Kidney (tissue), 14 donors: ENCODE results near the gene SRF. TPM values are rescaled to one million over a fixed set of nuclear protein-coding genes. Genes with fewer than 3 reads are reported as not detected.

Experiments
- DNase-seq, 5 donors: peaks; one replicate each; pipeline ENCODE4 v3.0.0-alpha.2; 2013 to 2020
- FAIRE-seq: peaks from 2 replicates; lab custom pipeline; 2012; peaks lifted over from hg19 to GRCh38; lab: Jason Lieb, UNC
- H3K27ac ChIP-seq, 2 donors: one replicate each; pipeline ENCODE4 v1.7.0; 2013; ENCODE audit warnings: low read depth in 2 of 2, low read length in 2 of 2, inconsistent platforms in 1 of 2
- H3K27me3 ChIP-seq: one replicate; pipeline ENCODE4 v1.7.1; 2013; ENCODE audit warnings: low read length, inconsistent platforms; ENCODE audit not compliant: control insufficient read depth, insufficient read depth
- H3K36me3 ChIP-seq, 3 donors: one replicate each; pipeline versions ENCODE4 v1.7.0 to v1.7.1; 2013; ENCODE audit warnings: low read length in 3 of 3, control low read depth in 1 of 3, inconsistent platforms in 1 of 3; ENCODE audit not compliant: insufficient read depth in 3 of 3, control insufficient read depth in 2 of 3
- H3K4me1 ChIP-seq, 3 donors: one replicate each; pipeline versions ENCODE4 v1.7.0 to v1.7.1; 2013; ENCODE audit warnings: low read length in 3 of 3, inconsistent platforms in 1 of 3, low read depth in 1 of 3; ENCODE audit not compliant: control insufficient read depth in 2 of 3, insufficient read depth in 2 of 3
- H3K4me3 ChIP-seq, 3 donors: one replicate each; pipeline versions ENCODE4 v1.7.0 to v1.8.1; 2013; ENCODE audit warnings: low read length in 3 of 3, control low read depth in 1 of 3, inconsistent platforms in 1 of 3
- H3K9ac ChIP-seq, 3 donors: one replicate each; pipeline versions ENCODE4 v1.7.0 to v1.7.1; 2013; ENCODE audit warnings: low read length in 3 of 3, control low read depth in 1 of 3, inconsistent platforms in 1 of 3
- H3K9me3 ChIP-seq, 3 donors: one replicate each; pipeline versions ENCODE4 v1.7.0 to v1.7.1; 2013; ENCODE audit warnings: low read length in 3 of 3, control low read depth in 1 of 3, inconsistent platforms in 1 of 3; ENCODE audit not compliant: control insufficient read depth in 2 of 3, insufficient read depth in 1 of 3
- intact Hi-C: fragments of 100-400 bp; cut with DNase I; formaldehyde crosslinking; loops from one replicate; pipeline ENCODE4 v1.11.1; 2022
- polyA plus RNA-seq: library from polyadenylated mRNA; stranded (reverse); fragments of 350-450 nt; fragmentation: Illumina TruSeq; extraction: RNeasy Lipid Tissue Mini Kit (QIAGEN cat#74804); gene quantifications from one replicate; pipeline ENCODE4 v1.2.3, GENCODE V29; 2014; ENCODE audit warnings: low read depth, low replicate concordance; ENCODE audit not compliant: insufficient read depth
- total RNA-seq: library from RNA; stranded (reverse); fragmentation: NEBNext Ultra II Directional; extraction: Animal tissue kit (Norgen Biotek cat#: 25700); gene quantifications from one replicate; pipeline ENCODE4 v1.2.1, GENCODE V29; 2021
- TF ChIP-seq, protein P1 (sequence below): IDR thresholded peaks from 3 replicates; pipeline ENCODE4 v1.5.1; 2012; ENCODE audit warnings: mild to moderate bottlenecking, moderate library complexity, borderline replicate concordance; ENCODE audit not compliant: insufficient read depth; ENCODE audit errors: extremely low read depth
- donor health status: control.
- donor health status: control.
- donor health status: control.
- donor health status: control.
- donor health status: control.
- donor health status: DM: yes; HTN: yes; CAD: no.
- donor health status: Normal renal cell carcinoma (clear cell type).

SRF gene
- total and polyA plus RNA-seq, 2 donors from 2014 or later, result 13.8 to 30.6 TPM

DNA sequence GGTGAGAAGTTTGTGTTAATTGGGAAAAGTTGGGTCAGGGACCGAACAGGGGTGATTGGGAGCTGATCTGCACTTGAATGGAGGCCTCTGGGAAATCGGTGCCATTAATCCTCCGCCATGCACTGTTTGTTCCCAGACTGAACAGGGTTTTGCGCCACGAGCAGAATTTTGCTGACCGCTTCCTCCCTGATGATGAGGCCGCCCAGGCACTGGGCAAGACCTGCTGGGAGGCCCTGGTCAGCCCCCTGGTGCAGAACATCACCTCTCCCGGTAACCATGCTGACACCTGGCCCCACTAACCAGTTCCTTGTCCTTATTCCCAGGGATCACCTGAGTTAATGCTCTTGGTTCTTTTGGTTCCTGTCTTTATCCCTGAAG is 32.6 kb downstream of the SRF start:
- TF ChIP-seq, protein P1, sequence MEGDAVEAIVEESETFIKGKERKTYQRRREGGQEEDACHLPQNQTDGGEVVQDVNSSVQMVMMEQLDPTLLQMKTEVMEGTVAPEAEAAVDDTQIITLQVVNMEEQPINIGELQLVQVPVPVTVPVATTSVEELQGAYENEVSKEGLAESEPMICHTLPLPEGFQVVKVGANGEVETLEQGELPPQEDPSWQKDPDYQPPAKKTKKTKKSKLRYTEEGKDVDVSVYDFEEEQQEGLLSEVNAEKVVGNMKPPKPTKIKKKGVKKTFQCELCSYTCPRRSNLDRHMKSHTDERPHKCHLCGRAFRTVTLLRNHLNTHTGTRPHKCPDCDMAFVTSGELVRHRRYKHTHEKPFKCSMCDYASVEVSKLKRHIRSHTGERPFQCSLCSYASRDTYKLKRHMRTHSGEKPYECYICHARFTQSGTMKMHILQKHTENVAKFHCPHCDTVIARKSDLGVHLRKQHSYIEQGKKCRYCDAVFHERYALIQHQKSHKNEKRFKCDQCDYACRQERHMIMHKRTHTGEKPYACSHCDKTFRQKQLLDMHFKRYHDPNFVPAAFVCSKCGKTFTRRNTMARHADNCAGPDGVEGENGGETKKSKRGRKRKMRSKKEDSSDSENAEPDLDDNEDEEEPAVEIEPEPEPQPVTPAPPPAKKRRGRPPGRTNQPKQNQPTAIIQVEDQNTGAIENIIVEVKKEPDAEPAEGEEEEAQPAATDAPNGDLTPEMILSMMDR, result no peak
- Histone ChIP-seq H3K27me3 (no peaks in the 10 kb centered on the region), H3K9ac (no peak overlapping the region), H3K4me1 (no peaks in the 10 kb centered on the region), H3K4me3 (no peak overlapping the region), H3K27ac (no peak overlapping the region), H3K36me3 (peaks cover 0 to 12% (median 7%) of the 10 kb centered on the region in 3 donors), H3K9me3 (no peaks in the 10 kb centered on the region)
- DNase-seq, result peak in 1 of 5 donors; percentile 19
- intact Hi-C loops, result no loop called here
- no peak for FAIRE-seq

DNA sequence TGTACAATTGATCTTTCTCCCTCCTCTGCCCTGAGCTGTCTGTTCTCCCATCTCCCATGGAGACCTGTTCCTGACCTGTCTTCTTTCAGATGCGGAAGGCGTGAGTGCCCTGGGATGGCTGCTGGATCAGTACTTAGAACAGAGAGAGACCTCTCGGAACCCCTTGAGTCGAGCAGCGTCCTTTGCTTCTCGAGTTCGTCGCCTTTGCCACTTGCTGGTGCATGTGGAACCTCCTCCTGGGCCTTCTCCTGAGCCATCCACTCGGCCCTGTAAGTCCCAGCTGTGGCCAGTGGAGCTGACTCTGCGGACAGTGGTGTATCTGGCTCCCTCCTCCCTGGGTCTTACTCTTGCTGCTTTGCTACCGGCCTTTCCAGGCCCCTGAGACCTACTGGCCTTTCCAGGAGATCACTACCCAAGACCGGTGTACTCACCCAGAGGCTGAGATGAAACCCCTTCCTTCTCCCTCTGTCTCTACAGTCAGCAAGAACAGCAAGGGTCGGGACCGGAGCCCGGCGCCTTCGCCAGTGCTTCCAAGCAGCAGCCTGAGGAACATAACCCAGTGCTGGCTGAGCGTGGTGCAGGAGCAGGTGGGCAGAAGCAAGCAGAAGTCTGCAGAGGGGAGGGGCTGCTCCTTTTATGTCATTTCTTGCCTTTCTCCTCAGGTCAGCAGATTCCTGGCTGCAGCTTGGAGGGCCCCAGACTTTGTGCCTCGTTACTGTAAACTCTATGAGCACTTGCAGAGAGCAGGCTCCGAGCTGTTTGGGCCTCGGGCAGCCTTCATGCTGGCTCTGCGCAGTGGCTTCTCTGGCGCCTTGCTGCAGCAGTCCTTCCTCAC is 33.4 kb downstream of the SRF start:
- peak in 1 of 5 donors; percentile 16 for DNase-seq
- Histone ChIP-seq H3K36me3 (peaks cover 0 to 11% (median 7%) of the 10 kb centered on the region in 3 donors), H3K9me3 (no peaks in the 10 kb centered on the region), H3K27me3 (no peaks in the 10 kb centered on the region), H3K9ac (no peak overlapping the region), H3K27ac (no peak overlapping the region), H3K4me3 (no peak overlapping the region), H3K4me1 (no peaks in the 10 kb centered on the region)
- TF ChIP-seq, protein P1, result no peak
- intact Hi-C loops, result no loop called here
- no peak for FAIRE-seq

DNA sequence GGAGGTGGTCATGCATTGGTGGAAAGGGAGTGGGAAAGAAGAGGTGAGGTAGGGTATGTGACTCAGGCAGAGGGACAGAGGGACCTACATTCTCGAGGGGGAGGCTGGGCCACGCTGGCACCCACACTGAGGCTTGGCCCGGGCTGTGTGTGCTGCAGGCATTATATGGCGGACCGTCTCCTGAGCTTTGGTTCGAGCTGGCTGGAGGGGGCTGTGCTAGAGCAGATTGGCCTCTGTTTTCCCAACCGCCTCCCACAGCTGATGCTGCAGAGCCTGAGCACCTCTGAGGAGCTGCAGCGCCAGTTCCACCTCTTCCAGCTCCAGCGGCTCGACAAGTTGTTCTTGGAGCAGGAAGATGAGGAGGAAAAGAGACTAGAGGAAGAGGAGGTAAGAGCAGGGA is 34.8 kb downstream of the SRF start:
- Histone ChIP-seq H3K36me3 (peaks cover 0 to 9% (median 1%) of the 10 kb centered on the region in 3 donors), H3K27me3 (no peaks in the 10 kb centered on the region), H3K4me3 (no peak overlapping the region), H3K27ac (no peak overlapping the region), H3K9me3 (no peaks in the 10 kb centered on the region), H3K4me1 (no peaks in the 10 kb centered on the region), H3K9ac (no peak overlapping the region)
- DNase-seq (peak in 1 of 5 donors; percentile 25), FAIRE-seq (no peak)
- TF ChIP-seq, protein P1, result no peak
- intact Hi-C loops, result no loop called here
